Keratinocyte (primary cell): ENCODE results near the gene RNPEP. TPM values are rescaled to one million over a fixed set of nuclear protein-coding genes. Genes with fewer than 3 reads are reported as not detected.

Source experiments
- DNase-seq: peaks from one replicate; pipeline ENCODE4 v3.0.0-alpha.2; 2011; ENCODE audit warnings: low read depth, missing footprints, low spot score
- FAIRE-seq: peaks from 2 replicates; lab custom pipeline; 2011; peaks lifted over from hg19 to GRCh38; lab: Jason Lieb, UNC
- H2AFZ ChIP-seq: 2 replicates; pipeline ENCODE4 v1.6.0; 2012; ENCODE audit warnings: low read length, control low read depth, inconsistent platforms; ENCODE audit not compliant: control insufficient read depth
- H3K27ac ChIP-seq: 2 replicates; pipeline ENCODE4 v1.5.1; 2011; ENCODE audit warnings: low read length; ENCODE audit not compliant: control insufficient read depth, insufficient read depth
- H3K27me3 ChIP-seq: 3 replicates; pipeline ENCODE4 v1.6.0; 2011; ENCODE audit warnings: low read length; ENCODE audit not compliant: control insufficient read depth, insufficient read depth; ENCODE audit errors: extremely low read depth
- H3K36me3 ChIP-seq, 2 experiments: 2 replicates in 1 of 2; 3 replicates in 1 of 2; pipeline ENCODE4 v1.5.1; 2011; ENCODE audit warnings: low read length in 2 of 2, mild to moderate bottlenecking in 1 of 2; ENCODE audit not compliant: control insufficient read depth in 2 of 2, insufficient read depth in 2 of 2; ENCODE audit errors: extremely low read depth in 1 of 2
- H3K4me1 ChIP-seq: 3 replicates; pipeline ENCODE4 v1.5.1; 2011; ENCODE audit warnings: low read length; ENCODE audit not compliant: control insufficient read depth, insufficient read depth; ENCODE audit errors: extremely low read depth
- H3K4me2 ChIP-seq: 3 replicates; pipeline ENCODE4 v1.6.0; 2011; ENCODE audit warnings: low read depth, low read length; ENCODE audit not compliant: control insufficient read depth, insufficient read depth; ENCODE audit errors: extremely low read depth
- H3K4me3 ChIP-seq, 3 experiments: fragments of 200-600 bp in 1 of 3; sonication (generic) in 1 of 3; 2 replicates in 2 of 3; 3 replicates in 1 of 3; pipeline ENCODE4 v1.5.1; 2011 to 2016; ENCODE audit warnings: low read length in 3 of 3, mild to moderate bottlenecking in 3 of 3, control low read depth in 2 of 3, inconsistent platforms in 1 of 3, low read depth in 1 of 3, mixed read lengths in 1 of 3, mixed run types in 1 of 3, moderate library complexity in 1 of 3; ENCODE audit not compliant: control insufficient read depth in 2 of 3, insufficient read depth in 2 of 3; ENCODE audit errors: extremely low read depth in 1 of 3
- H3K79me2 ChIP-seq: 2 replicates; pipeline ENCODE4 v1.6.0; 2012; ENCODE audit warnings: low read length; ENCODE audit not compliant: control insufficient read depth, insufficient read depth
- H3K9ac ChIP-seq: 3 replicates; pipeline ENCODE4 v1.6.0; 2011; ENCODE audit warnings: low read length; ENCODE audit not compliant: control insufficient read depth, insufficient read depth; ENCODE audit errors: extremely low read depth
- H3K9me1 ChIP-seq: 3 replicates; pipeline ENCODE4 v1.6.0; 2011; ENCODE audit warnings: low read length; ENCODE audit not compliant: control insufficient read depth, insufficient read depth; ENCODE audit errors: extremely low read depth
- H3K9me3 ChIP-seq: 2 replicates; pipeline ENCODE4 v1.5.1; 2012; ENCODE audit warnings: low read depth, low read length; ENCODE audit not compliant: control insufficient read depth
- H4K20me1 ChIP-seq: 3 replicates; pipeline ENCODE4 v1.6.0; 2011; ENCODE audit warnings: low read length; ENCODE audit not compliant: control insufficient read depth, insufficient read depth; ENCODE audit errors: extremely low read depth
- EZH2 ChIP-seq: IDR thresholded peaks from one replicate; pipeline ENCODE4 v1.6.1; 2012; ENCODE audit warnings: inconsistent platforms, mild to moderate bottlenecking, low read length, moderate library complexity
- dilution Hi-C: fragments of 300-500 bp; cut with MboI; formaldehyde crosslinking; loops from one replicate; pipeline ENCODE4 v1.7.0; 2020; ENCODE audit warnings: low sequenced_read_pairs; ENCODE audit not compliant: extremely low pct_ligation_motif_present
- polyA plus RNA-seq, 5 experiments: library from polyadenylated mRNA; depleted of rRNA in 3 of 5; stranded (reverse) in 3 of 5; stranded (forward) in 1 of 5; unstranded in 1 of 5; fragments of >200 nt; gene quantifications; 1 replicate in 1 of 5; 2 replicates in 3 of 5; 3 replicates in 1 of 5; pipeline versions ENCODE4 v1.2.1 to v1.2.3, GENCODE V29; 2011 to 2012; ENCODE audit warnings: missing spikeins in 2 of 5, low read depth in 1 of 5, low replicate concordance in 1 of 5
- TF ChIP-seq, protein P1 (sequence below), 3 experiments: IDR thresholded peaks in 1 of 3; conservative IDR thresholded peaks in 1 of 3; optimal IDR thresholded peaks in 1 of 3; 2 replicates in 2 of 3; 3 replicates in 1 of 3; pipeline versions ENCODE3 to v1.5.1; 2011; ENCODE audit warnings: low read length in 3 of 3, mild to moderate bottlenecking in 3 of 3, moderate library complexity in 2 of 3, control low read depth in 1 of 3, inconsistent platforms in 1 of 3; ENCODE audit not compliant: insufficient read depth in 2 of 3; ENCODE audit errors: extremely low read depth in 1 of 3

The RNPEP gene
- polyA plus RNA-seq, 1 donor (not counting 4 experiments of a cell fraction or from before 2014, with no cell fraction given) = 63.0 TPM

DNA sequence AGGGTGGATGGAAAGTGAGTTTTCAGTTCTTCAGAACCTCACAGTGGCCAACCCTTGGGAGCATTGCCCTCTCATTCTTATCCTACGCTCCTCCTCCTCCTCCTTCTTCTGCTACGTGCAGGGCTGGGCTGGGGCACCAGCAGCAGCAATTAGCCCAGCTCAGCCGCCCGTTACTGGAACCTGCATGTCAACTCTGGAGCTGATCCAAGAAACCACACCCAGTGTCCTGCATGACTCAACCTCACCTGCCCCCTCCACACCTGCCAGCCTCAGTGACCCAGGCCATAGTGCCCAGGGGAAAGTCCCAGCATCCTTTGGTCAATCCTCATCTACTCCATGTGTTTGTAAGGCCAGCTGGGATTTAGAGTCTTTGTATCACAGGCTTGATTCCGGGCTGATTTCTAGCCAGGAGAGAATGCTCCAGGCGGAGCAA lies 40.6 kb downstream of the RNPEP start:
- Histone ChIP-seq H4K20me1 (no peaks in the 10 kb centered on the region), H3K4me1 (peaks cover 21% of the 10 kb centered on the region)

DNA sequence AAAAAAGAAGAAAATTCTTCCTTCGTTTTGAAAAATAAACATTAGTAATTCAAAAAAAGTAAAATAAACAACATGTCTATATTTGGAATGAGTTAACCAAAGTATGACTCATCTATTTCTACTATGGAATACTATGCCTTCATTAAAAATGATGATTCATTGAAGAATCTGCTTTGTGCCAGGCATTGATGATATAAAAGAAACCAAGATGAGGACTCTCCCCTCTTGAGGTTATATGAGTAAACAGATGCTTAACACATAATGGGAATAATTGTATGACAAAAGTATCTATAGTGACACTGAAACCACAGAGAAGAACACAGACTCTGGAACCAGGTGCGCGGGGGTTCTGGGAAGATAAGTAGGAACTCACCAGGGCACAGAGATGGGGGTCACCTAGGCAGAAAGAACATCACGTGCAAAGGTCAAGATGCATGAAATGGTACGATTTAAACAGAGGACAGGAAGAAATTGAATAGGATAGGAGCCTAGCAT lies 46.8 kb downstream of the RNPEP start:
- Histone ChIP-seq H3K9me1 (no peaks in the 10 kb centered on the region), H3K79me2 (no peaks in the 10 kb centered on the region), H3K4me2 (peak overlapping the region; percentile 27), H4K20me1 (peaks cover 2% of the 10 kb centered on the region), H3K4me3 (no peak overlapping the region), H2AFZ (no peak overlapping the region), H3K4me1 (peaks cover 8% of the 10 kb centered on the region), H3K36me3 (no peaks in the 10 kb centered on the region), H3K9ac (no peak overlapping the region), H3K9me3 (no peaks in the 10 kb centered on the region), H3K27me3 (no peaks in the 10 kb centered on the region), H3K27ac (peak overlapping the region; percentile 35)
- no peak for TF ChIP-seq EZH2
- TF ChIP-seq, protein P1, sequence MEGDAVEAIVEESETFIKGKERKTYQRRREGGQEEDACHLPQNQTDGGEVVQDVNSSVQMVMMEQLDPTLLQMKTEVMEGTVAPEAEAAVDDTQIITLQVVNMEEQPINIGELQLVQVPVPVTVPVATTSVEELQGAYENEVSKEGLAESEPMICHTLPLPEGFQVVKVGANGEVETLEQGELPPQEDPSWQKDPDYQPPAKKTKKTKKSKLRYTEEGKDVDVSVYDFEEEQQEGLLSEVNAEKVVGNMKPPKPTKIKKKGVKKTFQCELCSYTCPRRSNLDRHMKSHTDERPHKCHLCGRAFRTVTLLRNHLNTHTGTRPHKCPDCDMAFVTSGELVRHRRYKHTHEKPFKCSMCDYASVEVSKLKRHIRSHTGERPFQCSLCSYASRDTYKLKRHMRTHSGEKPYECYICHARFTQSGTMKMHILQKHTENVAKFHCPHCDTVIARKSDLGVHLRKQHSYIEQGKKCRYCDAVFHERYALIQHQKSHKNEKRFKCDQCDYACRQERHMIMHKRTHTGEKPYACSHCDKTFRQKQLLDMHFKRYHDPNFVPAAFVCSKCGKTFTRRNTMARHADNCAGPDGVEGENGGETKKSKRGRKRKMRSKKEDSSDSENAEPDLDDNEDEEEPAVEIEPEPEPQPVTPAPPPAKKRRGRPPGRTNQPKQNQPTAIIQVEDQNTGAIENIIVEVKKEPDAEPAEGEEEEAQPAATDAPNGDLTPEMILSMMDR (optimal IDR thresholded peaks at IDR 0.05 in 1 of 3, IDR thresholded peaks at IDR 0.05 in 1 of 3, conservative IDR thresholded peaks at IDR 0.05 in 1 of 3; ENCODE audit: extremely low read depth in 1 of 3, insufficient read depth in 2 of 3, low read length in 3 of 3) = no peak
- DNase-seq = peak; percentile 73
- dilution Hi-C loops = no loop called here
- FAIRE-seq = peak; percentile 79

More for the DNA sequence above, 40.6 kb downstream of the RNPEP start:
- Histone ChIP-seq H3K9me1 (peaks cover 4% of the 10 kb centered on the region), H3K27me3 (no peaks in the 10 kb centered on the region), H3K27ac (no peak overlapping the region), H3K4me2 (peak overlapping the region; percentile 31), H2AFZ (no peak overlapping the region), H3K4me3 (peak overlapping the region in 1 of 3 experiments; percentile 11), H3K36me3 (no peaks in the 10 kb centered on the region), H3K79me2 (no peaks in the 10 kb centered on the region), H3K9ac (no peak overlapping the region), H3K9me3 (no peaks in the 10 kb centered on the region)
- dilution Hi-C loops = no loop called here
- DNase-seq (peak; percentile 69), FAIRE-seq (peak; percentile 80)
- TF ChIP-seq, protein P1 (optimal IDR thresholded peaks at IDR 0.05 in 1 of 3, IDR thresholded peaks at IDR 0.05 in 1 of 3, conservative IDR thresholded peaks at IDR 0.05 in 1 of 3; ENCODE audit: extremely low read depth in 1 of 3, insufficient read depth in 2 of 3, low read length in 3 of 3) = no peak
- TF ChIP-seq EZH2 = no peak
